Stomach (tissue), 9 donors: ENCODE data around the gene HLA-E. TPM values are rescaled to one million over a fixed set of nuclear protein-coding genes. Genes with fewer than 3 reads are reported as not detected.
A peak's percentile ranks its signal among the peaks of the same experiment; 100 is the strongest.

Experiments
- DNase-seq, 2 donors: peaks; one replicate each; pipeline versions ENCODE4 v3.0.0 to v3.0.0-alpha.2; 2013 to 2019
- H3K27ac ChIP-seq, 5 donors: fragments of 200-600 bp in 4 of 5; sonication (generic) in 4 of 5; one replicate each; pipeline ENCODE4 v1.5.1; 2013 to 2019; ENCODE audit warnings: mild to moderate bottlenecking in 1 of 5, moderate library complexity in 1 of 5
- H3K27me3 ChIP-seq, 3 donors: fragments of 200-600 bp; sonication (generic); one replicate each; pipeline ENCODE4 v1.5.1; 2017 to 2019; ENCODE audit warnings: mixed run types in 1 of 3
- H3K36me3 ChIP-seq, 4 donors: fragments of 200-600 bp; sonication (generic); 1 replicate in 3 of 4; 2 replicates in 1 of 4; pipeline ENCODE4 v1.5.1; 2016 to 2019
- H3K4me1 ChIP-seq, 4 donors: fragments of 200-600 bp; sonication (generic); one replicate each; pipeline ENCODE4 v1.5.1; 2016 to 2019
- H3K4me3 ChIP-seq, 4 donors: fragments of 200-600 bp; sonication (generic) in 3 of 4; one replicate each; pipeline ENCODE4 v1.5.1; 2016 to 2019; ENCODE audit warnings: mild to moderate bottlenecking in 1 of 4
- H3K9me3 ChIP-seq, 4 donors: fragments of 200-600 bp; sonication (generic); one replicate each; pipeline ENCODE4 v1.5.1; 2016 to 2019
- CTCF ChIP-seq, 7 experiments: fragments of 450-650 bp in 4 of 7; fragments of 200-600 bp in 3 of 7; sonication (generic) in 3 of 7; IDR thresholded peaks; one replicate each; pipeline ENCODE4 v1.5.1; 2016 to 2019; ENCODE audit warnings: antibody characterized with exemption in 7 of 7, control low read depth in 2 of 7, mild to moderate bottlenecking in 1 of 7
- EP300 ChIP-seq: sonication (generic); formaldehyde crosslinking; IDR thresholded peaks from one replicate; pipeline ENCODE4 v1.6.1; 2017; ENCODE audit warnings: antibody characterized with exemption
- POLR2A ChIP-seq, 4 donors: fragments of 450-650 bp; IDR thresholded peaks; one replicate each; pipeline ENCODE4 v1.6.1; 2016; ENCODE audit warnings: antibody characterized with exemption in 4 of 4, control low read depth in 2 of 4, mild to moderate bottlenecking in 1 of 4, moderate library complexity in 1 of 4
- POLR2AphosphoS5 ChIP-seq, 3 donors: sonication (generic); formaldehyde crosslinking; IDR thresholded peaks; one replicate each; pipeline ENCODE4 v1.6.1; 2016; ENCODE audit warnings: antibody characterized with exemption in 3 of 3
- WGBS, 5 donors: extraction: QIAGEN DNeasy Blood & Tissue Kit in 3 of 5; methylation state at CpG; one replicate each; pipeline versions ENCODE4 v1.1.5 to v1.1.7; 2013 to 2018; 5-methylcytosine and 5-hydroxymethylcytosine counted together
- intact Hi-C: fragments of 100-400 bp; cut with DNase I; formaldehyde crosslinking; loops from one replicate; pipeline ENCODE4 v1.15.1; 2023; ENCODE audit warnings: low total_unique reads
- polyA plus RNA-seq, 3 donors: library from polyadenylated mRNA; stranded (reverse); fragments of 200-250 nt; gene quantifications; one replicate each; pipeline ENCODE4 v1.2.3, GENCODE V29; 2013
- total RNA-seq, 5 donors: library from RNA; depleted of rRNA; stranded (reverse); fragments of >200 nt; gene quantifications; one replicate each; pipeline versions ENCODE4 v1.1.0 to v1.2.3, GENCODE V29; 2014 to 2016
- donor health status: healthy with polysubstance abuse.
- donor health status: Bipolar disorder and iron deficiency.
- donor health status: healthy.

Gene HLA-E
- total and polyA plus RNA-seq, 8 donors: 120 to 566 (median 245) TPM

- TF ChIP-seq POLR2AphosphoS5 (IDR thresholded peaks at IDR 0.05) (no peak), POLR2A (IDR thresholded peaks at IDR 0.05) (no peak), EP300 (no peak), CTCF (IDR thresholded peaks at IDR 0.05) (no peak)
- intact Hi-C loops: no loop called here
- peak overlapping the region; percentile 21 to 72 (median 47) for H3K27ac ChIP-seq
- DNase-seq: no peak
- H3K36me3 ChIP-seq: no peaks in the 10 kb centered on the region
- peaks cover 0 to 17% (median 0%) of the 10 kb centered on the region in 4 donors for H3K4me1 ChIP-seq
- WGBS, 5 donors: 78 to 86% (median 81%) methylated on average over 5 of the region's 5 CpGs
- H3K27me3 ChIP-seq: no peaks in the 10 kb centered on the region
- H3K4me3 ChIP-seq: no peak overlapping the region
- H3K9me3 ChIP-seq: no peaks in the 10 kb centered on the region
Measured at GRCh38 chr6:30507849-30508827, 18.8 kb downstream of the HLA-E start.

DNA sequence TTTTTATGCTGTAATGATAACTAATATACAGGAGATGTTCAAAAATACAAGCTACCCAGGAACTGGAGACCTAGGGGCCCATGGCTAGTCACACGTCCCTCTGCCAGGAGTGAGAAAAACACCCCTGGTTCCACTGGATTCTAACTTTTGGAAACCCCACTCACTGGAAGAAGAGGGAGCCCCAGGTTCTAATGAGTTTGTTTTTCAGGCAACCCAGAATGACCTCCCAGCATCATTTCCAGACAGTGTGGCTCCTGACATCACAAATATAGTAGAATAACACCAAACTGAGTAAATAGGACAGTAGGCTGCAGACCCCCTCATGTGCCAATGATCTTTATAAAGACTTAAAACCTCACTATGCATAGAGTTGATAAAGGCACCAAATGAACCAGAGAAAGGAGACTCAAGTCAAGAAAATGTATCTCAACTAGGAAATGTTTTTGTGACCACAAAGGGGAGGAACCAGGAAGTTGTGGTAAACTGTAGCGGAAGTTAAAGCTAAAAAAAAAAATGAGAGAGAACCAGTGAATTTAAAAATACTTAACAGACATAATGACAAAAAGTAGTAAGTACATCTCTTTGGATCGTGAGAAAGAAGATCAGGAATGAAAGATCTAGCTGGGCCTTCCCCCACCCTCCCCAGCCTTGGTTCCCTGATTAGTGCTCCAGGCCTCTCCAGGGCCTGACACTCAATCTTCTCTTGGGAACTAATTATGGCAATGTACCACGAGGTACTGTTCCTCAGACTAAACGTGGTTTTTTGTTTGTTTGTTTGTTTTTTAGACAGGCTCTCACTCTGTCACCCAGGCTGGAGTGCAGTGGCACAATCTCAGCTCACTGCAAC is 19.8 kb downstream of the HLA-E start:
- WGBS, 5 donors: 29 to 45% (median 35%) methylated on average over 5 of the region's 5 CpGs
- intact Hi-C loops: no loop called here
- peaks cover 0 to 17% (median 0%) of the 10 kb centered on the region in 4 donors for H3K4me1 ChIP-seq
- DNase-seq: peak in 1 of 2 donors; percentile 55
- H3K27me3 ChIP-seq: no peaks in the 10 kb centered on the region
- H3K27ac ChIP-seq: peak overlapping the region; percentile 47 to 72 (median 63)
- no peaks in the 10 kb centered on the region for H3K36me3 ChIP-seq
- no peak overlapping the region for H3K4me3 ChIP-seq
- H3K9me3 ChIP-seq: no peaks in the 10 kb centered on the region
- no peak for TF ChIP-seq EP300
- TF ChIP-seq CTCF (IDR thresholded peaks at IDR 0.05): no peak
- TF ChIP-seq POLR2AphosphoS5 (IDR thresholded peaks at IDR 0.05): no peak
- no peak for TF ChIP-seq POLR2A (IDR thresholded peaks at IDR 0.05)

- TF ChIP-seq EP300: no peak
- TF ChIP-seq POLR2AphosphoS5 (IDR thresholded peaks at IDR 0.05): no peak
- TF ChIP-seq CTCF (IDR thresholded peaks at IDR 0.05): no peak
- TF ChIP-seq POLR2A (IDR thresholded peaks at IDR 0.05): no peak
- DNase-seq: no peak
- intact Hi-C loops: no loop called here
- WGBS, 5 donors: 78 to 84% (median 83%) methylated on average over 10 of the region's 10 CpGs
- Histone ChIP-seq H3K4me1 (peaks cover 0 to 22% (median 3%) of the 10 kb centered on the region in 4 donors), H3K27ac (peak overlapping the region in 2 of 5 donors; percentile 47 to 63), H3K36me3 (no peaks in the 10 kb centered on the region), H3K9me3 (no peaks in the 10 kb centered on the region), H3K4me3 (no peak overlapping the region), H3K27me3 (no peaks in the 10 kb centered on the region)
Measured at GRCh38 chr6:30510419-30511168, 21.3 kb downstream of the HLA-E start.

GRCh38 chr6:30511169-30511546 is 21.8 kb downstream of the HLA-E start:
- peaks cover 0 to 22% (median 5%) of the 10 kb centered on the region in 4 donors for H3K4me1 ChIP-seq
- TF ChIP-seq EP300 (no peak), CTCF (IDR thresholded peaks at IDR 0.05) (no peak), POLR2AphosphoS5 (IDR thresholded peaks at IDR 0.05) (no peak), POLR2A (IDR thresholded peaks at IDR 0.05) (no peak)
- no peak overlapping the region for H3K4me3 ChIP-seq
- no peaks in the 10 kb centered on the region for H3K9me3 ChIP-seq
- no peak overlapping the region for H3K27ac ChIP-seq
- intact Hi-C loops: no loop called here
- no peaks in the 10 kb centered on the region for H3K36me3 ChIP-seq
- DNase-seq: no peak
- H3K27me3 ChIP-seq: no peaks in the 10 kb centered on the region
- WGBS, 5 donors: 55 to 87% (median 71%) methylated on average over 5 of the region's 5 CpGs
